Activated naive CD8-positive, alpha-beta T cell treated with anti-CD3 and anti-CD28 coated beads, Interleukin-2, amount 50 U/mL, for 16 hours (primary cell): Measurements from ENCODE around the gene SSH2.

Experiments used
- DNase-seq: peaks from one replicate; pipeline ENCODE4 v3.0.0-alpha.2; 2020; ENCODE audit warnings: low read depth, low spot score

Gene SSH2

GRCh38 chr17:29577001-29577370 lies 353.0 kb downstream of the SSH2 start:
- no peak for DNase-seq

DNA sequence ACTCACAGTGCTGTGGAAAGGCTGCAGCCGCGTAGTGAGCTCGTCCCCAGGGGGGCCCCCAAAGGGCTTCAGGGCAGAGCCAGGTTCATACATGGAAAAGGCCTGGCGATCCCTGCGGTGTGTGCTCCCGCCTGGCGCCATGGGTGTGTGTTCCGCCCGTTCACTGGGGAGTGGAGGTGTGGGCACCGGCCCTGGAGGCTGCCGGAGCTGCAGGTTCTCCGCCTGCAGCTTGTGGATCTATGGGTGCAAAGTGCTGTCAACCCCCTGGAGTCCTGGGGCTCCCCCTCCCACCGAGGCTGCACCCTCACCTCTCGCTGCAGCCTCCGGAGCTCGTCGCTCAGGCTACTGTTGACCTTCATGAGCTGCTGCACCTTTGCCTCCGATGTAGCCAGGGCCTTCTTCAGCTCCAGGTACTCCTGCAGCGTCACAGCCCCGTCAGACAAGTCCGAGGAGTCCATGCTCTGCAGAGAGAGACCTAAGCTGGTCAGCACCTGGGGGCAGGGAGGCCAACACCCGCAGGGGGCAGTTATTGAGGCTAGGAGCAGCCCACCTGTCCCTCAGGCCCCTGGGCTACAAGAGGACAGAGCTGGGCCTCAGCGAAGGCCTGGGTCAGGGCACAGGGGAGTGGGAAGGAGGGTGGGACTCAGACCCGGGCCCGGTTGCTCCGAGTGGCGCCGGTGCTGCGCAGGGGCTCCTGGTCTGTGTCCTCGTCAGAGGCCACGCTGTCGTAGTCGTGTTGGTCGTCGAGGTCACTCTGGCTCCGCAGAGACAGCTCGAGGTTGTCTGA lies 353.6 kb downstream of the SSH2 start:
- DNase-seq: no peak
